ENCODE data around the gene LRRC51. TPM values are rescaled to one million over a fixed set of nuclear protein-coding genes. Genes with fewer than 3 reads are reported as not detected.

LRRC51 gene
- total RNA-seq, 1 donor, result 5.1 TPM

GRCh38 chr11:72135891-72136683 is 55.4 kb downstream of the LRRC51 start:
- no peak overlapping the region for H3K4me2 ChIP-seq (ENCODE audit: insufficient read depth, low read length)
- no peaks in the 10 kb centered on the region for H3K79me2 ChIP-seq (ENCODE audit: insufficient read depth, low read length)
- H3K36me3 ChIP-seq (ENCODE audit: insufficient read depth, low read length), result no peaks in the 10 kb centered on the region
- H3K27me3 ChIP-seq (ENCODE audit: insufficient read depth, low read length), result no peaks in the 10 kb centered on the region
- H4K20me1 ChIP-seq (ENCODE audit: insufficient read depth, low read length), result no peaks in the 10 kb centered on the region
- peak; percentile 47 for DNase-seq (ENCODE audit: insufficient read length, low spot score, missing footprints)
- TF ChIP-seq, protein P1, sequence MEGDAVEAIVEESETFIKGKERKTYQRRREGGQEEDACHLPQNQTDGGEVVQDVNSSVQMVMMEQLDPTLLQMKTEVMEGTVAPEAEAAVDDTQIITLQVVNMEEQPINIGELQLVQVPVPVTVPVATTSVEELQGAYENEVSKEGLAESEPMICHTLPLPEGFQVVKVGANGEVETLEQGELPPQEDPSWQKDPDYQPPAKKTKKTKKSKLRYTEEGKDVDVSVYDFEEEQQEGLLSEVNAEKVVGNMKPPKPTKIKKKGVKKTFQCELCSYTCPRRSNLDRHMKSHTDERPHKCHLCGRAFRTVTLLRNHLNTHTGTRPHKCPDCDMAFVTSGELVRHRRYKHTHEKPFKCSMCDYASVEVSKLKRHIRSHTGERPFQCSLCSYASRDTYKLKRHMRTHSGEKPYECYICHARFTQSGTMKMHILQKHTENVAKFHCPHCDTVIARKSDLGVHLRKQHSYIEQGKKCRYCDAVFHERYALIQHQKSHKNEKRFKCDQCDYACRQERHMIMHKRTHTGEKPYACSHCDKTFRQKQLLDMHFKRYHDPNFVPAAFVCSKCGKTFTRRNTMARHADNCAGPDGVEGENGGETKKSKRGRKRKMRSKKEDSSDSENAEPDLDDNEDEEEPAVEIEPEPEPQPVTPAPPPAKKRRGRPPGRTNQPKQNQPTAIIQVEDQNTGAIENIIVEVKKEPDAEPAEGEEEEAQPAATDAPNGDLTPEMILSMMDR (IDR thresholded peaks at IDR 0.05; ENCODE audit: extremely low read depth, low read depth, low read length), result no peak
- peak overlapping the region; percentile 9 for H3K27ac ChIP-seq (ENCODE audit: low read depth, low read length)
- H3K4me1 ChIP-seq (ENCODE audit: insufficient read depth, low read length), result peaks cover 15% of the 10 kb centered on the region
- H3K4me3 ChIP-seq (ENCODE audit: insufficient read depth, low read length), result no peak overlapping the region
- H2AFZ ChIP-seq (ENCODE audit: low read length), result peak overlapping the region; percentile 40
- H3K9me3 ChIP-seq (ENCODE audit: low read depth, low read length), result no peaks in the 10 kb centered on the region

- peaks cover 21% of the 10 kb centered on the region for H3K4me1 ChIP-seq (ENCODE audit: insufficient read depth, low read length)
- H4K20me1 ChIP-seq (ENCODE audit: insufficient read depth, low read length), result no peaks in the 10 kb centered on the region
- H3K79me2 ChIP-seq (ENCODE audit: insufficient read depth, low read length), result no peaks in the 10 kb centered on the region
- no peaks in the 10 kb centered on the region for H3K27me3 ChIP-seq (ENCODE audit: insufficient read depth, low read length)
- H2AFZ ChIP-seq (ENCODE audit: low read length), result peak overlapping the region; percentile 40
- no peaks in the 10 kb centered on the region for H3K36me3 ChIP-seq (ENCODE audit: insufficient read depth, low read length)
- no peak overlapping the region for H3K4me2 ChIP-seq (ENCODE audit: insufficient read depth, low read length)
- no peak for DNase-seq (ENCODE audit: insufficient read length, low spot score, missing footprints)
- TF ChIP-seq, protein P1 (IDR thresholded peaks at IDR 0.05; ENCODE audit: extremely low read depth, low read depth, low read length), result no peak
- H3K9me3 ChIP-seq (ENCODE audit: low read depth, low read length), result no peaks in the 10 kb centered on the region
- H3K27ac ChIP-seq (ENCODE audit: low read depth, low read length), result peak overlapping the region; percentile 9
- no peak overlapping the region for H3K4me3 ChIP-seq (ENCODE audit: insufficient read depth, low read length)
Observed at GRCh38 chr11:72136684-72137262, 56.1 kb downstream of the LRRC51 start.

GRCh38 chr11:72138821-72139390 is 58.3 kb downstream of the LRRC51 start:
- H3K4me1 ChIP-seq (ENCODE audit: insufficient read depth, low read length), result peaks cover 34% of the 10 kb centered on the region
- no peak overlapping the region for H3K4me2 ChIP-seq (ENCODE audit: insufficient read depth, low read length)
- no peak overlapping the region for H3K4me3 ChIP-seq (ENCODE audit: insufficient read depth, low read length)
- no peaks in the 10 kb centered on the region for H4K20me1 ChIP-seq (ENCODE audit: insufficient read depth, low read length)
- no peak overlapping the region for H3K27ac ChIP-seq (ENCODE audit: low read depth, low read length)
- H3K27me3 ChIP-seq (ENCODE audit: insufficient read depth, low read length), result no peaks in the 10 kb centered on the region
- no peaks in the 10 kb centered on the region for H3K9me3 ChIP-seq (ENCODE audit: low read depth, low read length)
- no peaks in the 10 kb centered on the region for H3K79me2 ChIP-seq (ENCODE audit: insufficient read depth, low read length)
- no peaks in the 10 kb centered on the region for H3K36me3 ChIP-seq (ENCODE audit: insufficient read depth, low read length)
- TF ChIP-seq, protein P1 (IDR thresholded peaks at IDR 0.05; ENCODE audit: extremely low read depth, low read depth, low read length), result no peak
- no peak for DNase-seq (ENCODE audit: insufficient read length, low spot score, missing footprints)
- H2AFZ ChIP-seq (ENCODE audit: low read length), result no peak overlapping the region

DNA sequence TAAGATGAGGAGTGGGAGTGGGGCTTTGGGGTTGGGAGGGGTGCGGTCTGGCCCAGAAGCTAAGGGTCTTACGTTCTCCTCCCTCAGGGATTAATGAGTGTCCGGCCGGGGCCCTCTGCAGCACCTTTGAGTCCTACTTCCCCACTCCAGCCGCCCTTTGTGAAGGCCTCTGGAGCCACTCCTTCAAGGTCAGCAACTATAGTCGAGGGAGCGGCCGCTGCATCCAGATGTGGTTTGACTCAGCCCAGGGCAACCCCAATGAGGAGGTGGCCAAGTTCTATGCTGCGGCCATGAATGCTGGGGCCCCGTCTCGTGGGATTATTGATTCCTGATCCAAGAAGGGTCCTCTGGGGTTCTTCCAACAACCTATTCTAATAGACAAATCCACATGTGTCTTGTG is 58.9 kb downstream of the LRRC51 start:
- no peak overlapping the region for H3K4me3 ChIP-seq (ENCODE audit: insufficient read depth, low read length)

More for the DNA sequence above, 58.9 kb downstream of the LRRC51 start:
- Histone ChIP-seq H2AFZ (ENCODE audit: low read length) (no peak overlapping the region), H3K27me3 (ENCODE audit: insufficient read depth, low read length) (no peaks in the 10 kb centered on the region), H4K20me1 (ENCODE audit: insufficient read depth, low read length) (no peaks in the 10 kb centered on the region), H3K27ac (ENCODE audit: low read depth, low read length) (peak overlapping the region; percentile 94), H3K4me2 (ENCODE audit: insufficient read depth, low read length) (no peak overlapping the region), H3K9me3 (ENCODE audit: low read depth, low read length) (no peaks in the 10 kb centered on the region), H3K36me3 (ENCODE audit: insufficient read depth, low read length) (no peaks in the 10 kb centered on the region), H3K4me1 (ENCODE audit: insufficient read depth, low read length) (peaks cover 40% of the 10 kb centered on the region), H3K79me2 (ENCODE audit: insufficient read depth, low read length) (no peaks in the 10 kb centered on the region)
- TF ChIP-seq, protein P1 (IDR thresholded peaks at IDR 0.05; ENCODE audit: extremely low read depth, low read depth, low read length), result no peak
- DNase-seq (ENCODE audit: insufficient read length, low spot score, missing footprints), result no peak

All from osteoblast (primary cell).